ENCODE data around the gene ADCY9. TPM values are rescaled to one million over a fixed set of nuclear protein-coding genes. Genes with fewer than 3 reads are reported as not detected.

The ADCY9 gene
- total RNA-seq, 1 experiment from 2014 or later, result 11.5 TPM

DNA sequence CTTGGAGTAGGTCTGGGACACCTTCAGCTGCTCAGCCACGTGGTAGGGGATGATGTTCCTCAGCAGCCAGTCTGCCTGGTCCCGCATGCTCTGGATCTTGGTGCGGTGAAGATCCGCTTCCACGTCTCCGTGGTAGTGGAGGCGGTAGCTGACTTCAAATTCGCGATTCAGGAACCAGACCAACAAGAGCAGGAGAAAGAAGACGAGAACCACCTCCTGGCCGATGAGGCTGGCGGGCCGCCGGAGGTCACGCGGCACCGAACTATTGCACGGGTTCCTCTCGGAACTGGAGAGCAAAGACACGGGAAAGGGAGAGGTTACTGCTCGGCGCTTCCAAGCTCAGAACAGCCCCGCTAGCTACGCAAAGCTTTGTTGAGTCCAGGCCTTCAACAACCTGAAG, 149.6 kb downstream of the ADCY9 start:
- ATAC-seq, result no peak
- TF ChIP-seq SMAD3 (CRISPR knock-in tag; IDR thresholded peaks at IDR 0.05; ENCODE audit: borderline replicate concordance) (no peak), CREM (CRISPR knock-in tag; IDR thresholded peaks at IDR 0.05) (no peak), ZBTB43 (CRISPR knock-in tag; IDR thresholded peaks at IDR 0.05) (no peak), TEAD1 (CRISPR knock-in tag; IDR thresholded peaks at IDR 0.05) (no peak), NFE2L1 (CRISPR knock-in tag; IDR thresholded peaks at IDR 0.05) (no peak), MAX (CRISPR knock-in tag; IDR thresholded peaks at IDR 0.05) (no peak), OVOL2 (CRISPR knock-in tag; IDR thresholded peaks at IDR 0.05; ENCODE audit: borderline replicate concordance) (no peak), GTF2I (CRISPR knock-in tag; conservative IDR thresholded peaks at IDR 0.05) (no peak), E2F4 (CRISPR knock-in tag; IDR thresholded peaks at IDR 0.05; ENCODE audit: borderline replicate concordance, low read depth) (no peak), NFYB (CRISPR knock-in tag; conservative IDR thresholded peaks at IDR 0.05; ENCODE audit: low read depth) (no peak), MXD4 (CRISPR knock-in tag; IDR thresholded peaks at IDR 0.05; ENCODE audit: borderline replicate concordance) (no peak), CTCF (IDR thresholded peaks at IDR 0.05) (no peak)
- TF ChIP-seq, protein P1, sequence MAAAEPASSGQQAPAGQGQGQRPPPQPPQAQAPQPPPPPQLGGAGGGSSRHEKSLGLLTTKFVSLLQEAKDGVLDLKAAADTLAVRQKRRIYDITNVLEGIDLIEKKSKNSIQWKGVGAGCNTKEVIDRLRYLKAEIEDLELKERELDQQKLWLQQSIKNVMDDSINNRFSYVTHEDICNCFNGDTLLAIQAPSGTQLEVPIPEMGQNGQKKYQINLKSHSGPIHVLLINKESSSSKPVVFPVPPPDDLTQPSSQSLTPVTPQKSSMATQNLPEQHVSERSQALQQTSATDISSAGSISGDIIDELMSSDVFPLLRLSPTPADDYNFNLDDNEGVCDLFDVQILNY (CRISPR knock-in tag; IDR thresholded peaks at IDR 0.05), result no peak
- TF ChIP-seq, protein P2, sequence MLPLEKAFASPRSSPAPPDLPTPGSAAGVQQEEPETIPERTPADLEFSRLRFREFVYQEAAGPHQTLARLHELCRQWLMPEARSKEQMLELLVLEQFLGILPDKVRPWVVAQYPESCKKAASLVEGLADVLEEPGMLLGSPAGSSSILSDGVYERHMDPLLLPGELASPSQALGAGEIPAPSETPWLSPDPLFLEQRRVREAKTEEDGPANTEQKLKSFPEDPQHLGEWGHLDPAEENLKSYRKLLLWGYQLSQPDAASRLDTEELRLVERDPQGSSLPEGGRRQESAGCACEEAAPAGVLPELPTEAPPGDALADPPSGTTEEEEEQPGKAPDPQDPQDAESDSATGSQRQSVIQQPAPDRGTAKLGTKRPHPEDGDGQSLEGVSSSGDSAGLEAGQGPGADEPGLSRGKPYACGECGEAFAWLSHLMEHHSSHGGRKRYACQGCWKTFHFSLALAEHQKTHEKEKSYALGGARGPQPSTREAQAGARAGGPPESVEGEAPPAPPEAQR (CRISPR knock-in tag; IDR thresholded peaks at IDR 0.05), result no peak
- TF ChIP-seq, protein P3, sequence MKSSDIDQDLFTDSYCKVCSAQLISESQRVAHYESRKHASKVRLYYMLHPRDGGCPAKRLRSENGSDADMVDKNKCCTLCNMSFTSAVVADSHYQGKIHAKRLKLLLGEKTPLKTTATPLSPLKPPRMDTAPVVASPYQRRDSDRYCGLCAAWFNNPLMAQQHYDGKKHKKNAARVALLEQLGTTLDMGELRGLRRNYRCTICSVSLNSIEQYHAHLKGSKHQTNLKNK (CRISPR knock-in tag; IDR thresholded peaks at IDR 0.05), result no peak
- Mint-ChIP-seq H3K4me3 (no peak overlapping the region), H3K36me3 (peaks cover 2% of the 10 kb centered on the region; the same call in 1 of the 2 replicates), H3K27ac (no peak overlapping the region), H3K4me1 (peaks cover 14% of the 10 kb centered on the region), H3K9me3 (no peaks in the 10 kb centered on the region), H3K27me3 (ENCODE audit: low read depth) (no peaks in the 10 kb centered on the region)
- POLR2A ChIA-PET, result no interaction called here
- CTCF ChIA-PET, result interaction anchor here (0.9 to 1.5 kb wide), 4 partner anchors 17 to 393 kb away, joined by 3 to 4 read pairs (median 4); no protein-coding TSS in a partner anchor
- no peak for DNase-seq (ENCODE audit: low spot score)

- ChIA-PET CTCF (interaction anchor here (0.9 to 1.3 kb wide), 2 partner anchors 26 to 393 kb away, joined by 3 to 4 read pairs; no protein-coding TSS in a partner anchor), POLR2A (no interaction called here)
- Mint-ChIP-seq H3K27me3 (ENCODE audit: low read depth) (no peaks in the 10 kb centered on the region), H3K27ac (no peak overlapping the region), H3K4me3 (no peak overlapping the region), H3K4me1 (peaks cover 14% of the 10 kb centered on the region), H3K9me3 (no peaks in the 10 kb centered on the region), H3K36me3 (peaks cover 2% of the 10 kb centered on the region; the same call in 1 of the 2 replicates)
- ATAC-seq (no peak), DNase-seq (ENCODE audit: low spot score) (no peak)
- no peak for TF ChIP-seq IRF1 (CRISPR knock-in tag; IDR thresholded peaks at IDR 0.05)
- no peak for TF ChIP-seq ZNF423 (CRISPR knock-in tag; IDR thresholded peaks at IDR 0.05)
- no peak for TF ChIP-seq AFF4 (CRISPR knock-in tag; IDR thresholded peaks at IDR 0.05; ENCODE audit: borderline replicate concordance)
- TF ChIP-seq SMAD4 (CRISPR knock-in tag; IDR thresholded peaks at IDR 0.05), result no peak
- TF ChIP-seq ZNF416 (CRISPR knock-in tag; IDR thresholded peaks at IDR 0.05), result no peak
Measured at GRCh38 chr16:3965781-3966582, 150.3 kb downstream of the ADCY9 start.
